Nephron progenitor cell (in vitro differentiated cells): ENCODE results near the gene MAPKAP1.

Experiments
- DNase-seq: peaks from one replicate; pipeline ENCODE4 v3.0.0; 2021
- H3K27ac Mint-ChIP-seq: 2 replicates; pipeline ENCODE4 v1.8.0; 2021; ENCODE audit warnings: mild to moderate bottlenecking, moderate library complexity, mixed read lengths
- H3K27me3 Mint-ChIP-seq: 2 replicates; pipeline ENCODE4 v1.8.0; 2021; ENCODE audit warnings: mild to moderate bottlenecking, low read depth, mixed read lengths; ENCODE audit not compliant: poor library complexity
- H3K36me3 Mint-ChIP-seq: 2 replicates; pipeline ENCODE4 v1.8.0; 2021; ENCODE audit warnings: low read depth, mixed read lengths
- H3K4me1 Mint-ChIP-seq: 2 replicates; pipeline ENCODE4 v1.8.0; 2021; ENCODE audit warnings: mixed read lengths
- H3K4me3 Mint-ChIP-seq: 2 replicates; pipeline ENCODE4 v1.8.0; 2021; ENCODE audit warnings: mild to moderate bottlenecking, moderate library complexity, mixed read lengths
- H3K9me3 Mint-ChIP-seq: 2 replicates; pipeline ENCODE4 v1.8.0; 2021; ENCODE audit warnings: mild to moderate bottlenecking, moderate library complexity, mixed read lengths
- CTCF ChIP-seq: fragments of 200-600 bp; sonication (generic); IDR thresholded peaks from 2 replicates; pipeline ENCODE4 v1.5.0; 2021; ENCODE audit warnings: antibody characterized with exemption

MAPKAP1 gene

GRCh38 chr9:125742657-125743056, 35.6 kb upstream of the MAPKAP1 start:
- H3K27ac Mint-ChIP-seq = no peak overlapping the region
- no peak for DNase-seq
- no peaks in the 10 kb centered on the region for H3K9me3 Mint-ChIP-seq
- H3K4me1 Mint-ChIP-seq = peaks cover 29% of the 10 kb centered on the region
- H3K27me3 Mint-ChIP-seq = peaks cover 54% of the 10 kb centered on the region
- TF ChIP-seq CTCF = no peak
- H3K36me3 Mint-ChIP-seq = no peaks in the 10 kb centered on the region
- no peak overlapping the region for H3K4me3 Mint-ChIP-seq

GRCh38 chr9:125739436-125739835, 32.4 kb upstream of the MAPKAP1 start:
- no peak for DNase-seq
- H3K4me3 Mint-ChIP-seq = no peak overlapping the region
- H3K4me1 Mint-ChIP-seq = peaks cover 14% of the 10 kb centered on the region

GRCh38 chr9:125732562-125732961, 25.6 kb upstream of the MAPKAP1 start:
- Mint-ChIP-seq H3K36me3 (no peaks in the 10 kb centered on the region), H3K27me3 (peaks cover 39% of the 10 kb centered on the region), H3K27ac (no peak overlapping the region), H3K4me3 (no peak overlapping the region), H3K9me3 (no peaks in the 10 kb centered on the region), H3K4me1 (peaks cover 4% of the 10 kb centered on the region)
- peak; percentile 57 for DNase-seq
- no peak for TF ChIP-seq CTCF

More at GRCh38 chr9:125739436-125739835, 32.4 kb upstream of the MAPKAP1 start:
- no peak for TF ChIP-seq CTCF
- Mint-ChIP-seq H3K36me3 (no peaks in the 10 kb centered on the region), H3K27ac (no peak overlapping the region), H3K9me3 (no peaks in the 10 kb centered on the region), H3K27me3 (peaks cover 61% of the 10 kb centered on the region)

GRCh38 chr9:125730168-125730567, 23.2 kb upstream of the MAPKAP1 start:
- Mint-ChIP-seq H3K36me3 (no peaks in the 10 kb centered on the region), H3K4me3 (no peak overlapping the region), H3K9me3 (no peaks in the 10 kb centered on the region), H3K27me3 (peaks cover 19% of the 10 kb centered on the region), H3K4me1 (peaks cover 4% of the 10 kb centered on the region), H3K27ac (no peak overlapping the region)
- no peak for TF ChIP-seq CTCF
- no peak for DNase-seq

GRCh38 chr9:125726456-125727132, 19.6 kb upstream of the MAPKAP1 start:
- TF ChIP-seq CTCF = no peak
- Mint-ChIP-seq H3K4me1 (no peaks in the 10 kb centered on the region), H3K9me3 (no peaks in the 10 kb centered on the region), H3K4me3 (no peak overlapping the region), H3K36me3 (no peaks in the 10 kb centered on the region), H3K27ac (no peak overlapping the region), H3K27me3 (peaks cover 23% of the 10 kb centered on the region)
- DNase-seq = no peak

GRCh38 chr9:125707472-125707804, 430 bp upstream of the MAPKAP1 start:
- TF ChIP-seq CTCF = no peak
- peaks cover 7% of the 10 kb centered on the region for H3K27me3 Mint-ChIP-seq
- peaks cover 19% of the 10 kb centered on the region for H3K4me1 Mint-ChIP-seq
- H3K9me3 Mint-ChIP-seq = peaks cover 3% of the 10 kb centered on the region
- H3K36me3 Mint-ChIP-seq = no peaks in the 10 kb centered on the region
- no peak for DNase-seq
- no peak overlapping the region for H3K27ac Mint-ChIP-seq
- peak overlapping the region; percentile 83 for H3K4me3 Mint-ChIP-seq
